GM06990 (cell line): Measurements from ENCODE around the gene COA1.

Source experiments
- DNase-seq: peaks from one replicate; pipeline ENCODE4 v3.0.0-alpha.2; 2011; ENCODE audit not compliant: insufficient read length; ENCODE audit errors: extremely low read depth
- H3K27me3 ChIP-seq: replicated peaks from 2 replicates; pipeline ENCODE4 v1.6.0; 2011; ENCODE audit warnings: low read length; ENCODE audit not compliant: control insufficient read depth, insufficient read depth
- H3K36me3 ChIP-seq: 2 replicates; pipeline ENCODE4 v1.5.1; 2011; ENCODE audit warnings: low read length; ENCODE audit not compliant: control insufficient read depth, insufficient read depth
- H3K4me3 ChIP-seq: replicated peaks from 2 replicates; pipeline ENCODE4 v1.5.1; 2011; ENCODE audit warnings: low read depth, mild to moderate bottlenecking, control low read depth, low read length
- CTCF ChIP-seq: IDR thresholded peaks from 2 replicates; pipeline ENCODE4 v1.5.1; 2011; ENCODE audit warnings: low read length, control low read depth, mild to moderate bottlenecking, inconsistent platforms; ENCODE audit not compliant: insufficient read depth, poor library complexity, severe bottlenecking

COA1 gene

GRCh38 chr7:43764807-43765491 lies 35.6 kb upstream of the COA1 start:
- DNase-seq, result no peak
- no peak for TF ChIP-seq CTCF

GRCh38 chr7:43764039-43764761 lies 34.9 kb upstream of the COA1 start:
- DNase-seq, result peak; percentile 28
- Histone ChIP-seq H3K36me3 (no peaks in the 10 kb centered on the region), H3K4me3 (peak overlapping the region; percentile 13; the same call in 1 of the 2 replicates), H3K27me3 (no peaks in the 10 kb centered on the region)
- TF ChIP-seq CTCF, result no peak

More at GRCh38 chr7:43764807-43765491, 35.6 kb upstream of the COA1 start:
- Histone ChIP-seq H3K27me3 (no peaks in the 10 kb centered on the region), H3K4me3 (no peak overlapping the region), H3K36me3 (no peaks in the 10 kb centered on the region)

- H3K36me3 ChIP-seq, result no peaks in the 10 kb centered on the region
- TF ChIP-seq CTCF, result no peak
- no peak overlapping the region for H3K4me3 ChIP-seq
- DNase-seq, result no peak
- no peaks in the 10 kb centered on the region for H3K27me3 ChIP-seq
These were observed 33.9 kb upstream of the COA1 start for GRCh38 chr7:43763183-43763582.

GRCh38 chr7:43761938-43762692 lies 32.8 kb upstream of the COA1 start:
- DNase-seq, result no peak
- no peak for TF ChIP-seq CTCF
- no peaks in the 10 kb centered on the region for H3K36me3 ChIP-seq
- no peak overlapping the region for H3K4me3 ChIP-seq
- no peaks in the 10 kb centered on the region for H3K27me3 ChIP-seq

GRCh38 chr7:43761382-43761781 lies 32.1 kb upstream of the COA1 start:
- Histone ChIP-seq H3K36me3 (no peaks in the 10 kb centered on the region), H3K4me3 (no peak overlapping the region), H3K27me3 (no peaks in the 10 kb centered on the region)
- DNase-seq, result no peak
- no peak for TF ChIP-seq CTCF
